Peyer's patch (tissue), 4 donors: ENCODE results near the gene KIFC3.

Experiments used
- CTCF ChIP-seq, 6 experiments: fragments of 450-650 bp in 4 of 6; fragments of 200-600 bp in 2 of 6; sonication (generic) in 1 of 6; IDR thresholded peaks; one replicate each; pipeline ENCODE4 v1.5.1; 2017 to 2019; ENCODE audit warnings: antibody characterized with exemption in 6 of 6, mild to moderate bottlenecking in 3 of 6, moderate library complexity in 1 of 6
- POLR2A ChIP-seq, 2 donors: fragments of 450-650 bp; IDR thresholded peaks; one replicate each; pipeline ENCODE4 v1.5.1; 2017; ENCODE audit warnings: antibody characterized with exemption in 2 of 2, mild to moderate bottlenecking in 2 of 2, moderate library complexity in 2 of 2

DNA sequence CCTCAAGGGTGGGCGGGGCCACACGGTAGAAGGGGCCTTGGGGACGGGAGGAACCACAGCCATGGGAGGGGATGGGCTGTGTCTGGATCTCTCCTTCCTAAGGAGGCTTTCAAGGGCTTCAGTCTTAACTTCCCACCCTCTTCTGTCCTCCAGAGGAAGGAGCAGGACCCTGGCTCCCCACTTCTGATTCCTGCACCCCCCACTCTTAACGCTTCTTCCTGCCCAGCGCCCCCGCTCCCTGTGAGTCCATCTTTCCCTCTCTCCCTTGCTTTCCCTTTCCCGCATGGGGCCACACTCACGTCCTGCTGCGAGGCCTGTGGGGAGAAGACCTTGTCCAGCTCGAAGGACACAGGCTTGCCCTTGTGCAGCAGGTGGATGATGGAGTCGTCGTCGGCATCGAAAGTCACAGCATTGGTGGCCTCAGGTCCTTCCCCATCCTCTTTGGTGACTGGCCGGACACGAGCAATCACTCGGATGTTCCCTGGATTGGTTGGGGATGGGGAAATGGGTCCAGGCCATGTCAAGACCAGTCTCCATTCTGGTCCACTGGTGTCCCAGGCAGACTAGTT, 37.0 kb downstream of the KIFC3 start:
- TF ChIP-seq CTCF (IDR thresholded peaks at IDR 0.05) (no peak), POLR2A (IDR thresholded peaks at IDR 0.05) (no peak)
